GM12872 (cell line): ENCODE data around the gene SUCO.

Source experiments
- TF ChIP-seq, protein P1 (sequence below): IDR thresholded peaks from 3 replicates; pipeline ENCODE4 v1.5.1; 2011; ENCODE audit warnings: low read depth, mild to moderate bottlenecking, low read length, moderate library complexity; ENCODE audit not compliant: insufficient read depth

Gene SUCO

GRCh38 chr1:172489847-172490246 lies 43.1 kb upstream of the SUCO start:
- TF ChIP-seq, protein P1, sequence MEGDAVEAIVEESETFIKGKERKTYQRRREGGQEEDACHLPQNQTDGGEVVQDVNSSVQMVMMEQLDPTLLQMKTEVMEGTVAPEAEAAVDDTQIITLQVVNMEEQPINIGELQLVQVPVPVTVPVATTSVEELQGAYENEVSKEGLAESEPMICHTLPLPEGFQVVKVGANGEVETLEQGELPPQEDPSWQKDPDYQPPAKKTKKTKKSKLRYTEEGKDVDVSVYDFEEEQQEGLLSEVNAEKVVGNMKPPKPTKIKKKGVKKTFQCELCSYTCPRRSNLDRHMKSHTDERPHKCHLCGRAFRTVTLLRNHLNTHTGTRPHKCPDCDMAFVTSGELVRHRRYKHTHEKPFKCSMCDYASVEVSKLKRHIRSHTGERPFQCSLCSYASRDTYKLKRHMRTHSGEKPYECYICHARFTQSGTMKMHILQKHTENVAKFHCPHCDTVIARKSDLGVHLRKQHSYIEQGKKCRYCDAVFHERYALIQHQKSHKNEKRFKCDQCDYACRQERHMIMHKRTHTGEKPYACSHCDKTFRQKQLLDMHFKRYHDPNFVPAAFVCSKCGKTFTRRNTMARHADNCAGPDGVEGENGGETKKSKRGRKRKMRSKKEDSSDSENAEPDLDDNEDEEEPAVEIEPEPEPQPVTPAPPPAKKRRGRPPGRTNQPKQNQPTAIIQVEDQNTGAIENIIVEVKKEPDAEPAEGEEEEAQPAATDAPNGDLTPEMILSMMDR: no peak

GRCh38 chr1:172492421-172492820 lies 40.5 kb upstream of the SUCO start:
- TF ChIP-seq, protein P1: no peak

DNA sequence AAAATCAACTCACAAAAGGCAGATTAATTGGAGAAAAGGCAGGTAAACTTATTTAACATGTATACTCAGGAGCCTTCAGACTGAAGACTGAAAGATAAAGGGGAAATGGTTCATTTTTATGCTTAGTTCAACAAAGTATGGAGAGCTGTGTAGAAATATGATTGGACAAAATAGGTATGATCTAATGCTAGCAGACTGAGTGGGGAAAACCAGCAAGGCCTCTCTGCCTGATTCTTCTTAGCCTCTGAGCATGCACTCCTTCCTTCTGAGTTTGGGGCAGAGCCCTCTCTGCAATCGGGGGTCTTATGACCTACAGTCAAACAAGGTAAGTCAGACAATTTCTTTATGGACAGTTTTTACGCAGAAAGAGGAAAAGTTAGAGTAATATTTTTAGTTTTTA lies 38.8 kb upstream of the SUCO start:
- TF ChIP-seq, protein P1: no peak

GRCh38 chr1:172496678-172497077 lies 36.3 kb upstream of the SUCO start:
- TF ChIP-seq, protein P1: no peak

DNA sequence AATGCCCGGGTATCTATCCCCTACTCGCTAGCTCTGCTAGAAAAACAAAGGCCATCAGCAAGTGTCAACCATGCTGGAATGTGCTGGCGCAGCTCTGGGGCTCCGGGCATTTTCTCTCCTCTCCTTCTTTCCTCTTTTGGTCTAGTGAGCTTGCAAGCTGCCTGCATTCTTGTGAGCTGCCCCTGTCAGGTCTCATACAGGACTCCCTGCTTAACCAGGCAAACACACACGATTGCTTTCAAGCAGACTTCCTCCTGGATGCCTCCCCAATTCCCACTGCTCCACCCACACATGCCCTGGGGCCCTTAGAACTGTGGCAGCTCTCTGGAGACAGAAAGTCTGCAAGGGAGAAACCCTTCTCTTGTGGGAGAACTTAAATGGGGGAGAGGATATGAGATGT lies 35.7 kb upstream of the SUCO start:
- TF ChIP-seq, protein P1: no peak

- TF ChIP-seq, protein P1: no peak
Measured at GRCh38 chr1:172498857-172499256, 34.1 kb upstream of the SUCO start.

DNA sequence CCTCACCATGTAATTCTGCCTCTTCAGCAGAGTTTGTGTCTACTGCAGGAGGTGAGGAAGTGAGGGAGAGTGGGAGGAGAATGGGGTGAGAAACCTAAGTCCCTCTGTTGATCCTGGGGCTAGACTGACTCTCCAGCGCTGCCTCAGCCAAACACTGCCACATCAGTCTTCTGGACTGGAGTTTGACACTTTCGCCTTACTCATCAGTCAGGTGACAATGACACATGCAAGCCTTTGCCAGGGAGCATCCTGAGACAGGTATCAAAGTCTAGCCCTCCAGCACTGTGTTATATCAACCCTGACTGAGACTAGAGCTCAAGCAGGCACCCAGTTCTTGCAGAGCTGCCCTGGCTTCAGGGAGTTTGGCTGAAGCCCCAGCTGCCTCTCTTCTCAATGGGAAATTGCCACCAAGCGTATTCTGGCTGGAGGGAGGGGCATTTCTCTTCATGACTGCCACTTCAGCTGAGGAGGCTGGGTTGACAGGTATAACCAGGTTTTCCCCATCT lies 33.3 kb upstream of the SUCO start:
- TF ChIP-seq, protein P1: no peak

GRCh38 chr1:172500207-172500606 lies 32.7 kb upstream of the SUCO start:
- TF ChIP-seq, protein P1: no peak
